HepG2 (cell line): ENCODE measurements around the gene TNP2. TPM values are rescaled to one million over a fixed set of nuclear protein-coding genes. Genes with fewer than 3 reads are reported as not detected.

Experiments
- AGO1 ChIP-seq: fragments of 200-400 bp; formaldehyde crosslinking; IDR thresholded peaks from 2 replicates; pipeline ENCODE4 v1.6.1; 2017; ENCODE audit warnings: mild to moderate bottlenecking, low read depth, low read length, moderate library complexity; ENCODE audit not compliant: poor library complexity, severe bottlenecking
- FOXA1 ChIP-seq, 2 experiments: fragments of 450-650 bp in 1 of 2; sonication (generic) in 1 of 2; formaldehyde crosslinking in 1 of 2; IDR thresholded peaks; 2 replicates each; pipeline versions ENCODE4 v1.4.0 to v1.6.1; 2016 to 2020; ENCODE audit warnings: missing genetic modification reagents in 1 of 2
- LBX2 ChIP-seq: sonication (generic); formaldehyde crosslinking; IDR thresholded peaks from 2 replicates; pipeline ENCODE4 v1.5.0; 2020; ENCODE audit warnings: missing genetic modification reagents, mild to moderate bottlenecking, borderline replicate concordance
- MTA1 ChIP-seq: sonication (generic); formaldehyde crosslinking; IDR thresholded peaks from 2 replicates; pipeline ENCODE4 v1.4.0; 2020; ENCODE audit warnings: missing genetic modification reagents, mild to moderate bottlenecking, borderline replicate concordance
- NFIC ChIP-seq: IDR thresholded peaks from 2 replicates; pipeline ENCODE4 v1.6.1; 2012; ENCODE audit warnings: mild to moderate bottlenecking, low read length, inconsistent platforms
- RARG ChIP-seq: sonication (generic); formaldehyde crosslinking; IDR thresholded peaks from 2 replicates; pipeline ENCODE4 v1.4.0; 2020; ENCODE audit warnings: low read depth, mild to moderate bottlenecking, missing genetic modification reagents
- RERE ChIP-seq: IDR thresholded peaks from 2 replicates; pipeline ENCODE4 v1.6.1; 2016; ENCODE audit warnings: low read depth, missing genetic modification reagents, missing compliant biosample characterization
- RFX3 ChIP-seq: IDR thresholded peaks from 2 replicates; pipeline ENCODE4 v1.6.1; 2016; ENCODE audit warnings: missing biosample characterization, missing genetic modification reagents
- RNF219 ChIP-seq: sonication (generic); formaldehyde crosslinking; IDR thresholded peaks from 2 replicates; pipeline ENCODE4 v1.5.0; 2020; ENCODE audit warnings: mild to moderate bottlenecking, missing genetic modification reagents
- SALL2 ChIP-seq: sonication (generic); formaldehyde crosslinking; IDR thresholded peaks from 2 replicates; pipeline ENCODE4 v1.8.1; 2023; ENCODE audit warnings: mild to moderate bottlenecking, missing genetic modification reagents, inconsistent platforms
- TIGD3 ChIP-seq: sonication (generic); formaldehyde crosslinking; IDR thresholded peaks from 2 replicates; pipeline ENCODE4 v1.5.1; 2020; ENCODE audit warnings: mild to moderate bottlenecking, missing genetic modification reagents, borderline replicate concordance
- ZBTB34 ChIP-seq: sonication (generic); formaldehyde crosslinking; IDR thresholded peaks from 2 replicates; pipeline ENCODE4 v1.8.0; 2022; ENCODE audit warnings: mild to moderate bottlenecking, missing genetic modification reagents
- ZBTB8A ChIP-seq: sonication (generic); formaldehyde crosslinking; IDR thresholded peaks from 2 replicates; pipeline ENCODE4 v1.4.0; 2020; ENCODE audit warnings: mild to moderate bottlenecking, low read depth, missing genetic modification reagents, borderline replicate concordance
- ZNF343 ChIP-seq: sonication (generic); formaldehyde crosslinking; IDR thresholded peaks from 2 replicates; pipeline ENCODE4 v1.4.0; 2020; ENCODE audit warnings: mild to moderate bottlenecking, missing genetic modification reagents
- ZNF468 ChIP-seq: sonication (generic); formaldehyde crosslinking; IDR thresholded peaks from 2 replicates; pipeline ENCODE4 v1.8.0; 2022; ENCODE audit warnings: mild to moderate bottlenecking, moderate library complexity, missing genetic modification reagents
- ZNF709 ChIP-seq: sonication (generic); formaldehyde crosslinking; IDR thresholded peaks from 2 replicates; pipeline ENCODE4 v1.5.0; 2020; ENCODE audit warnings: mild to moderate bottlenecking, missing genetic modification reagents
- ZSCAN25 ChIP-seq: sonication (generic); formaldehyde crosslinking; IDR thresholded peaks from 2 replicates; pipeline ENCODE4 v1.8.0; 2022; ENCODE audit warnings: mild to moderate bottlenecking, missing genetic modification reagents
- polyA plus RNA-seq, 8 experiments: library from polyadenylated mRNA; depleted of rRNA in 3 of 8; stranded (reverse) in 7 of 8; unstranded in 1 of 8; fragments of >200 nt; fragmentation: Illumina TruSeq in 4 of 8; extraction: Trizol in 4 of 8; gene quantifications; 2 replicates each; pipeline versions ENCODE4 v1.2.1 to v1.2.3, GENCODE V29; 2011 to 2016; ENCODE audit warnings: low read depth in 4 of 8, missing spikeins in 1 of 8, mixed read lengths in 1 of 8; ENCODE audit not compliant: insufficient read depth in 1 of 8
- total RNA-seq, 5 experiments: library from RNA; depleted of rRNA; stranded (reverse); fragments of >200 nt; fragmentation: Illumina TruSeq; extraction: Trizol; gene quantifications; 2 replicates each; pipeline ENCODE4 v1.2.3, GENCODE V29; 2016; ENCODE audit warnings: low read depth in 1 of 5

The TNP2 gene
- total and polyA plus RNA-seq, 2 of the 13 experiments (the other 11 are each of a cell fraction or from before 2014, with no cell fraction given) = not detected

- TF ChIP-seq RNF219 (no peak), TIGD3 (no peak), AGO1 (no peak), RERE (no peak), FOXA1 (IDR thresholded peaks at IDR 0.05) (no peak; the same call in 1 of the 2 replicates), FOXA1 (CRISPR knock-in tag; IDR thresholded peaks at IDR 0.05) (0 out of 2 replicates have a peak, but pooled peaks have one; percentile 5), SALL2 (no peak), RARG (no peak), ZNF468 (CRISPR knock-in tag) (no peak), ZNF709 (CRISPR knock-in tag) (no peak), ZSCAN25 (CRISPR knock-in tag) (peak; percentile 75), RFX3 (CRISPR knock-in tag) (peak; percentile 55; the same call in 1 of the 2 replicates), ZNF343 (no peak), MTA1 (CRISPR knock-in tag) (peak; percentile 74; the same call in 1 of the 2 replicates), NFIC (no peak), ZBTB34 (CRISPR knock-in tag) (no peak), LBX2 (CRISPR knock-in tag) (no peak), ZBTB8A (no peak)
Observed at GRCh38 chr16:11309895-11310633, 40.9 kb upstream of the TNP2 start (continued).
